ENCODE results near the gene CYLD.

DNA sequence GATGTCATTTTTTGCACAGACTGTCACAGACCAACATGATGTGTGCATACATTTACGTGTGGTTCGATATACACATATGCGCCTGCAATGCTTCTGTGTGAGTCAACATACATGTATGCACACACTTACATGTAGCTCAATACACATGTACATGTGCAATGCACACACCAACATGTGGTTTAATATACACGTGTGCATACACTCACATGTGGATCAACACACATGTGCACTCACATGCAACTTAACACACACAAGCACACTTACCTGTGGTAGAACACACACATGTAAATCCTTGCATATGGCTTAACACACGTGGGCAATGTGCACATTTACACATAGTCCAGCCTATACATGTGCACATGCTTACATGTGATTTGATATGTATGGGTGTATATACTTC lies 97.5 kb downstream of the CYLD start:
- no peak for TF ChIP-seq CTBP1 (IDR thresholded peaks at IDR 0.05; ENCODE audit: borderline replicate concordance)
- TF ChIP-seq SP1 (IDR thresholded peaks at IDR 0.05): no peak
